WTC11 (cell line): ENCODE results near the gene RASL11A.

Experiments
- CTCF ChIP-seq: fragments of 200-600 bp; IDR thresholded peaks from 2 replicates; pipeline ENCODE4 v1.8.0; 2022; ENCODE audit warnings: antibody characterized with exemption
- ETV6 ChIP-seq: sonication (generic); formaldehyde crosslinking; IDR thresholded peaks from 2 replicates; pipeline ENCODE4 v1.8.1; 2022; ENCODE audit warnings: mild to moderate bottlenecking, missing genetic modification reagents
- NFYB ChIP-seq: sonication (generic); formaldehyde crosslinking; conservative IDR thresholded peaks from 2 replicates; pipeline ENCODE4 v1.8.0; 2022; ENCODE audit warnings: low read depth, missing genetic modification reagents
- TCF7 ChIP-seq: sonication (generic); formaldehyde crosslinking; IDR thresholded peaks from 2 replicates; pipeline ENCODE4 v1.8.0; 2022; ENCODE audit warnings: mild to moderate bottlenecking, low read depth, missing genetic modification reagents, moderate library complexity
- TEAD1 ChIP-seq: sonication (generic); formaldehyde crosslinking; IDR thresholded peaks from 2 replicates; pipeline ENCODE4 v1.8.0; 2022; ENCODE audit warnings: mild to moderate bottlenecking, missing genetic modification reagents
- ZNF232 ChIP-seq: sonication (generic); formaldehyde crosslinking; IDR thresholded peaks from 2 replicates; pipeline ENCODE4 v1.8.0; 2022; ENCODE audit warnings: mild to moderate bottlenecking, missing genetic modification reagents
- ZNF512 ChIP-seq: sonication (generic); formaldehyde crosslinking; IDR thresholded peaks from 2 replicates; pipeline ENCODE4 v1.8.1; 2022; ENCODE audit warnings: missing genetic modification reagents, borderline replicate concordance

GRCh38 chr13:27267596-27267995 is 3.0 kb upstream of the RASL11A start:
- no peak for TF ChIP-seq CTCF
- no peak for TF ChIP-seq TEAD1 (CRISPR knock-in tag)
- no peak for TF ChIP-seq ZNF512
- TF ChIP-seq TCF7 (CRISPR knock-in tag): no peak
- no peak for TF ChIP-seq NFYB (CRISPR knock-in tag)
- TF ChIP-seq ZNF232: no peak
- TF ChIP-seq ETV6: no peak
